GM23338 (cell line): ENCODE data around the gene MCCC1. TPM values are rescaled to one million over a fixed set of nuclear protein-coding genes. Genes with fewer than 3 reads are reported as not detected.

ENCODE experiments used
- ATAC-seq: fragments of 200-7000 bp; cut with Tn5 transposase; 3 replicates; pipeline ENCODE4 v1.9.1; 2020
- DNase-seq: peaks from one replicate; pipeline ENCODE4 v3.0.0-alpha.2; 2015; ENCODE audit warnings: low spot score
- H2AFZ ChIP-seq: fragments of 200-600 bp; sonication (generic); 2 replicates; pipeline ENCODE4 v1.8.0; 2016; ENCODE audit warnings: antibody characterized with exemption, mild to moderate bottlenecking, moderate library complexity
- H3F3A ChIP-seq: fragments of 200-600 bp; sonication (generic); replicated peaks from 2 replicates; pipeline ENCODE4 v1.8.0; 2017; ENCODE audit warnings: antibody characterized with exemption, mixed run types, low read depth
- H3K27ac ChIP-seq: fragments of 200-600 bp; sonication (generic); 2 replicates; pipeline ENCODE4 v1.6.1; 2016; ENCODE audit warnings: low read depth
- H3K27me3 ChIP-seq: fragments of 200-600 bp; sonication (generic); 2 replicates; pipeline ENCODE4 v1.8.0; 2016; ENCODE audit warnings: mild to moderate bottlenecking, mixed run types, moderate library complexity; ENCODE audit not compliant: insufficient read depth
- H3K36me3 ChIP-seq: fragments of 200-600 bp; sonication (generic); 2 replicates; pipeline ENCODE4 v1.8.0; 2016; ENCODE audit warnings: mild to moderate bottlenecking; ENCODE audit not compliant: insufficient read depth
- H3K4me1 ChIP-seq: fragments of 200-600 bp; sonication (generic); 2 replicates; pipeline ENCODE4 v1.8.0; 2016; ENCODE audit warnings: mild to moderate bottlenecking, moderate library complexity; ENCODE audit not compliant: insufficient read depth
- H3K4me2 ChIP-seq: fragments of 200-600 bp; sonication (generic); 2 replicates; pipeline ENCODE4 v1.7.1; 2017; ENCODE audit warnings: mixed run types
- H3K4me3 ChIP-seq: fragments of 200-600 bp; sonication (generic); 2 replicates; pipeline ENCODE4 v1.6.1; 2016; ENCODE audit warnings: mixed run types
- H3K79me2 ChIP-seq: fragments of 200-600 bp; sonication (generic); replicated peaks from 2 replicates; pipeline ENCODE4 v1.8.0; 2017; ENCODE audit warnings: mild to moderate bottlenecking; ENCODE audit not compliant: insufficient read depth
- H3K9me2 ChIP-seq: fragments of 200-600 bp; sonication (generic); 2 replicates; pipeline ENCODE4 v1.8.0; 2017; ENCODE audit not compliant: insufficient read depth
- H4K20me1 ChIP-seq: fragments of 200-600 bp; sonication (generic); replicated peaks from 2 replicates; pipeline ENCODE4 v1.8.0; 2017; ENCODE audit warnings: mild to moderate bottlenecking; ENCODE audit not compliant: insufficient read depth
- H3K27ac Mint-ChIP-seq: 2 replicates; pipeline ENCODE4 v1.8.0; 2020; ENCODE audit warnings: inconsistent platforms, mild to moderate bottlenecking, moderate library complexity, mixed read lengths
- H3K27me3 Mint-ChIP-seq: 3 replicates; pipeline ENCODE4 v1.8.0; 2022; ENCODE audit warnings: low read depth, mild to moderate bottlenecking, moderate library complexity, mixed read lengths, inconsistent platforms; ENCODE audit not compliant: insufficient read depth, poor library complexity
- H3K36me3 Mint-ChIP-seq: 3 replicates; pipeline ENCODE4 v1.8.0; 2021; ENCODE audit warnings: low read depth, mild to moderate bottlenecking, inconsistent platforms, moderate library complexity, mixed read lengths
- H3K4me1 Mint-ChIP-seq: 3 replicates; pipeline ENCODE4 v1.8.0; 2020; ENCODE audit warnings: mild to moderate bottlenecking, inconsistent platforms, mixed read lengths
- H3K4me3 Mint-ChIP-seq: 3 replicates; pipeline ENCODE4 v1.8.0; 2021; ENCODE audit warnings: moderate library complexity, mild to moderate bottlenecking, inconsistent platforms, mixed read lengths
- H3K9me3 Mint-ChIP-seq: 3 replicates; pipeline ENCODE4 v1.8.0; 2020; ENCODE audit warnings: moderate library complexity, mild to moderate bottlenecking, inconsistent platforms, mixed read lengths
- CREB1 ChIP-seq: fragments of 250-450 bp; sonication (Bioruptor Pico); IDR thresholded peaks from 2 replicates; pipeline ENCODE4 v1.5.0; 2020; ENCODE audit warnings: low read depth, mild to moderate bottlenecking, moderate library complexity
- CTCF ChIP-seq, 2 experiments: fragments of 200-600 bp in 1 of 2; sonication (generic) in 1 of 2; conservative IDR thresholded peaks; 2 replicates each; pipeline versions ENCODE4 v1.5.1 to v1.6.1; 2016 to 2017; ENCODE audit warnings: antibody characterized with exemption in 2 of 2, low read depth in 2 of 2, mild to moderate bottlenecking in 2 of 2, moderate library complexity in 1 of 2
- ETS1 ChIP-seq: IDR thresholded peaks from 2 replicates; pipeline ENCODE4 v1.6.1; 2016; ENCODE audit warnings: antibody characterized with exemption
- EZH2 ChIP-seq: fragments of 200-600 bp; sonication (generic); IDR thresholded peaks from one replicate; pipeline ENCODE4 v1.8.0; 2017; ENCODE audit warnings: antibody characterized with exemption, mild to moderate bottlenecking, low read depth; ENCODE audit not compliant: unreplicated experiment
- EZH2phosphoT487 ChIP-seq: fragments of 200-600 bp; sonication (generic); IDR thresholded peaks from one replicate; pipeline ENCODE4 v1.8.1; 2018; ENCODE audit warnings: antibody characterized with exemption; ENCODE audit not compliant: unreplicated experiment
- JUNB ChIP-seq: IDR thresholded peaks from one replicate; pipeline ENCODE4 v1.6.1; 2016; ENCODE audit warnings: antibody characterized with exemption; ENCODE audit not compliant: unreplicated experiment
- NANOG ChIP-seq: IDR thresholded peaks from 2 replicates; pipeline ENCODE4 v1.6.1; 2016; ENCODE audit warnings: antibody characterized with exemption, borderline replicate concordance
- POLR2AphosphoS5 ChIP-seq: IDR thresholded peaks from 2 replicates; pipeline ENCODE4 v1.6.1; 2016; ENCODE audit warnings: antibody characterized with exemption, low read depth
- ZNF114 ChIP-seq: fragments of 250-450 bp; sonication (Bioruptor Pico); IDR thresholded peaks from 2 replicates; pipeline ENCODE4 v1.5.0; 2020; ENCODE audit warnings: mild to moderate bottlenecking, moderate library complexity
- ZNF331 ChIP-seq: fragments of 250-450 bp; sonication (Bioruptor Pico); IDR thresholded peaks from 2 replicates; pipeline ENCODE4 v1.5.0; 2020; ENCODE audit warnings: low read depth, mild to moderate bottlenecking, moderate library complexity
- ZNF462 ChIP-seq: fragments of 250-450 bp; sonication (Bioruptor Pico); IDR thresholded peaks from 2 replicates; pipeline ENCODE4 v1.5.0; 2020; ENCODE audit warnings: mild to moderate bottlenecking, moderate library complexity
- polyA plus RNA-seq: library from polyadenylated mRNA; unstranded; fragments of >200 nt; fragmentation: Nextera tagmentation; extraction: Ambion mirVana; gene quantifications from 2 replicates; pipeline ENCODE4 v1.2.1, GENCODE V29; 2016
- total RNA-seq: library from RNA; depleted of rRNA; stranded (reverse); fragments of >200 nt; shearing (Covaris generic); gene quantifications from 2 replicates; pipeline ENCODE4 v1.2.3, GENCODE V29; 2014
- TF ChIP-seq, protein P1 (sequence below): IDR thresholded peaks from one replicate; pipeline ENCODE4 v1.6.1; 2018; ENCODE audit warnings: antibody characterized with exemption; ENCODE audit not compliant: unreplicated experiment

The MCCC1 gene
- total and polyA plus RNA-seq, 2 experiments from 2014 or later = 20.2 to 24.2 TPM

- Histone ChIP-seq H3K9me2 (no peaks in the 10 kb centered on the region), H3K4me1 (peaks cover 25% of the 10 kb centered on the region), H3K4me2 (no peak overlapping the region), H3K27me3 (no peaks in the 10 kb centered on the region), H3F3A (no peaks in the 10 kb centered on the region), H3K79me2 (peaks cover 76% of the 10 kb centered on the region), H3K4me3 (no peak overlapping the region), H3K36me3 (no peaks in the 10 kb centered on the region), H3K27ac (no peak overlapping the region), H2AFZ (no peak overlapping the region), H4K20me1 (peaks cover 5% of the 10 kb centered on the region; the same call in 1 of the 2 replicates)
- no peak for DNase-seq
- TF ChIP-seq JUNB (no peak), ZNF114 (CRISPR knock-in tag) (no peak), ETS1 (no peak), CTCF (conservative IDR thresholded peaks at IDR 0.05; ENCODE audit: low read depth in 2 of 2) (no peak), ZNF331 (CRISPR knock-in tag) (no peak), EZH2 (no peak), CREB1 (CRISPR knock-in tag) (no peak), NANOG (no peak), EZH2phosphoT487 (no peak), POLR2AphosphoS5 (no peak), ZNF462 (CRISPR knock-in tag) (no peak)
- TF ChIP-seq, protein P1, sequence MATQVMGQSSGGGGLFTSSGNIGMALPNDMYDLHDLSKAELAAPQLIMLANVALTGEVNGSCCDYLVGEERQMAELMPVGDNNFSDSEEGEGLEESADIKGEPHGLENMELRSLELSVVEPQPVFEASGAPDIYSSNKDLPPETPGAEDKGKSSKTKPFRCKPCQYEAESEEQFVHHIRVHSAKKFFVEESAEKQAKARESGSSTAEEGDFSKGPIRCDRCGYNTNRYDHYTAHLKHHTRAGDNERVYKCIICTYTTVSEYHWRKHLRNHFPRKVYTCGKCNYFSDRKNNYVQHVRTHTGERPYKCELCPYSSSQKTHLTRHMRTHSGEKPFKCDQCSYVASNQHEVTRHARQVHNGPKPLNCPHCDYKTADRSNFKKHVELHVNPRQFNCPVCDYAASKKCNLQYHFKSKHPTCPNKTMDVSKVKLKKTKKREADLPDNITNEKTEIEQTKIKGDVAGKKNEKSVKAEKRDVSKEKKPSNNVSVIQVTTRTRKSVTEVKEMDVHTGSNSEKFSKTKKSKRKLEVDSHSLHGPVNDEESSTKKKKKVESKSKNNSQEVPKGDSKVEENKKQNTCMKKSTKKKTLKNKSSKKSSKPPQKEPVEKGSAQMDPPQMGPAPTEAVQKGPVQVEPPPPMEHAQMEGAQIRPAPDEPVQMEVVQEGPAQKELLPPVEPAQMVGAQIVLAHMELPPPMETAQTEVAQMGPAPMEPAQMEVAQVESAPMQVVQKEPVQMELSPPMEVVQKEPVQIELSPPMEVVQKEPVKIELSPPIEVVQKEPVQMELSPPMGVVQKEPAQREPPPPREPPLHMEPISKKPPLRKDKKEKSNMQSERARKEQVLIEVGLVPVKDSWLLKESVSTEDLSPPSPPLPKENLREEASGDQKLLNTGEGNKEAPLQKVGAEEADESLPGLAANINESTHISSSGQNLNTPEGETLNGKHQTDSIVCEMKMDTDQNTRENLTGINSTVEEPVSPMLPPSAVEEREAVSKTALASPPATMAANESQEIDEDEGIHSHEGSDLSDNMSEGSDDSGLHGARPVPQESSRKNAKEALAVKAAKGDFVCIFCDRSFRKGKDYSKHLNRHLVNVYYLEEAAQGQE = no peak
- Mint-ChIP-seq H3K4me1 (peaks cover 33% of the 10 kb centered on the region), H3K27ac (peak overlapping the region; percentile 43; the same call in 1 of the 2 replicates), H3K9me3 (no peaks in the 10 kb centered on the region), H3K36me3 (peaks cover 3% of the 10 kb centered on the region; the same call in 1 of the 3 replicates), H3K4me3 (no peak overlapping the region), H3K27me3 (peaks cover 2% of the 10 kb centered on the region)
- peak; percentile 45 for ATAC-seq
These were observed 133.4 kb downstream of the MCCC1 start for GRCh38 chr3:182965861-182966366.
